ENCODE measurements around the gene PKD2L1.

PKD2L1 gene

GRCh38 chr10:100356067-100357017 is 26.3 kb upstream of the PKD2L1 start:
- no peak for DNase-seq (ENCODE audit: low spot score)

GRCh38 chr10:100355086-100355485 is 25.1 kb upstream of the PKD2L1 start:
- DNase-seq (ENCODE audit: low spot score) = no peak

GRCh38 chr10:100353770-100354485 is 23.9 kb upstream of the PKD2L1 start:
- DNase-seq (ENCODE audit: low spot score) = no peak

- DNase-seq (ENCODE audit: low spot score) = no peak
Observed at GRCh38 chr10:100350914-100351485, 21.0 kb upstream of the PKD2L1 start.

DNA sequence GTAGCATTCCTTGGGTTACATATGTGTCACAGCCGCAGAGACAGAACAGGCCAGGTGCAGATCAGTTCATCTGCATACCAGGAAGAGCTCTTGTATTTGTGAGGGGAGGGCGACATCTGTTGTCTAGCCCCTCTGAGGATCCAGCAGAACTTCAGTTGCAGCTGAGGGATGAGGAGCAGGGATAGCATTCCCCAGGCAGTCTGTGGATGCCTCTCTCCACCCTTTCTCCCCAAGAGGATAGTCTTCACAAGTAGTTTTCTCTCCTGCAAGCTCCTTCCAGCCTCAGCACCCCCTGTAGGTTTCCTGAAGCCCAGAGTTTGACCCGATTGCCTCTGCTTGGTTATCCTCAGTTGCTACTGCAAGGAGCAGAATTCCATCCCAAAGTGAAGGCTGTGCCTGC is 19.6 kb upstream of the PKD2L1 start:
- no peak for DNase-seq (ENCODE audit: low spot score)

DNA sequence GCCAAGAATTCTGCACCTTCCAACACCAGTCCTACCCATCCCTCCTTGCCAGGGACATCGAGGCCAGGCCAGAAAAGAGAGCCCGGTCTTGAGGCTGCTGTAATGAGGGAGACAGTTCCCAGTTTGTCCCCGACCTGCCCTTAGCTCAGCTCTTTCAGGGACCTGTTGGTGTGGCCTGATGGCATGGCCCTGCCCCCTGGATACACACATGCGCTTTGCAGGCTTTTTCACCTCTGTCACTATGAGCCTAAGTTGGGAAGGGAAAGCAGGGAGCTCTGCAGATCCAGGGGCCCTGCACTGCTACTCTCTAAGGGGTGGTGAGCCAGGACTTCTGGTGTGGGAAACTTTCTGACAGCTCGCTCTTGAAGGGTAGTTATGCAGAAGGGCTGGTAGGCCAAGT is 19.1 kb upstream of the PKD2L1 start:
- DNase-seq (ENCODE audit: low spot score) = no peak

DNA sequence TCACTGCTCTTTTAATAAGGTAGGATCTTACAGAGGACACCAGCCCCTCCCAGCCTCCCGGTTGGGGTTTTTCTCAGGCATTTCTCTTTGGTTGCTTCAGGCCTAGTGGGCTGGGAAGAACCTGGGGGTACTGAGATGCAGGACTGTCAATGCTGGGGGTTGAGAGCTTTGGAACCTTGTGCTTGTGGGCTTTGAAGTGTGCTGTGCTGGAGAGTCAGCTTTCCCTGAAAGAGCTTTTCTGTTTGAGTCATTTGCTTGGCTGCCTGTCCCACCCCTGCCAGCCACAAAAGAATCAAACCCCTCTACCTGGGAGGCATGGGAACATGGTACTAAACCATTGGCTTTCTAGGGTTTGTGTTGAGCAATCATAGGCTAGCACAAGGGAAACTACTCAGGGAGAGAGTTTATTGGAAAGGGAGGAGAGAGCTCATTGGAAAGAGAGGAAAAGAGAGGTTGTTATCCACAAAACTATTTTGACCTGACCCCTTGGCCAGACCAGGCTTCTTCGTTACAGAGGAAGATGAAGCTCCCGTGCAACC is 18.4 kb upstream of the PKD2L1 start:
- DNase-seq (ENCODE audit: low spot score) = no peak

GRCh38 chr10:100347568-100348195 is 17.7 kb upstream of the PKD2L1 start:
- peak; percentile 52 for DNase-seq (ENCODE audit: low spot score)

- peak; percentile 81 for DNase-seq (ENCODE audit: low spot score)
Observed at GRCh38 chr10:100346765-100347567, 16.9 kb upstream of the PKD2L1 start, which contains the start of gene SCD. SCD (plus strand) TSS chr10:100347233; CDS start chr10:100347505, 272 bp downstream.

DNA sequence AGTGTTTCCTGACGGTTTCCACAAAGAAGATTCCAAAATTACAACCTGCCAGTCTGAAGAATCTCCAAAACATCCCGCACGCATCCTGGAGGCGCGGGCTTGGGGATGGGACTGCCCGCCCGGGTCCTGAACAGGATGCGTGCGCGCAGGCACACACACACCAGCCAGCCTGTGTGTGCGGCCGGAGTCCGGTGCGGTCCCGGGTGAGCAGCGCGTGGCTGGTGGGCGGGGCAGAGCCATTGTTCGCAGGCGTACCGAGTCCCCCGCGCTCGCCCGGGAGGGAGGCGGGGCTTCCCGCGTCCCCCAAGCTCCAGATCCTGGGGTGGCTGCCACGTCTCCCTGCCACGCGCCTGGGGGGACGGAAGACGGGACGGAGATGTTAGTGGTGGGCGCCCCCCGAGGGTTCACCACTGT is 16.3 kb upstream of the PKD2L1 start:
- peak; percentile 75 for DNase-seq (ENCODE audit: low spot score)

DNA sequence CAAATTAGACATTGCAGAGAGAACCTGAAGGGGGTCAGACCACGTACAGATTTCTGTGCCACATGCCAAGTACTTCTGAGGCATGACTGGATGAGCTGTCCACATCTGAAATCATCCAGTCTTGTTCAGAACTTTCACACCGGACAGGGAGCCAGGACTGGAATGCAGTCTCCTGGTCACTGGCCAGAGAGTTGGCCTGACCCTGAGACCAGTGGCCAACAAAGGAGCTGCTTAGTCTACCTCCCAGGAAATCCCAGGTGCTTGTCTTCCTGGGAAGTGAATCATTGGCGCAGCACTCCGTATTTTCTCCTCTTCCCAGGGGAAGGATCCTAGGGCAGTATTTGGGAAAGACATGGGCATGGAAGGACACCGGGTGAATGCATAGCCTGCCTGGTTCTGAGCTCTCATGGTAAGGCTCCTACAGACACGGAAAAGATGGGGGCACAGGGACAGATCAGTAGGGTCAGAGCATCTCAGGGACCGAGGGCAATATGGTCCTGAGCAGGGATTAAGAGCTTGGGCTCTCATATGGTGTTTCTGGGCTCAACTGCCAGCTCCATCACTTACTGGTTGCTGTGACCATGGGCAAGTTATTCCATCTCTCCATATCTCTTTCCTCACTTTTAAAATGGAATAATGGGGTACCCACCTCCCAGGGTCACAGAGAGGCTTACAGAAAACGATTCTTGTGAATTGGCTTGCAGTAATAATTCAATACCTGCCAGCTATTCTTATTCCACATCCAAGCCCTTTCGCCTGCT is 15.7 kb upstream of the PKD2L1 start:
- peak; percentile 56 for DNase-seq (ENCODE audit: low spot score)

GRCh38 chr10:100344241-100344788 is 14.3 kb upstream of the PKD2L1 start:
- DNase-seq (ENCODE audit: low spot score) = no peak

- DNase-seq (ENCODE audit: low spot score) = no peak
Observed at GRCh38 chr10:100342627-100342972, 12.6 kb upstream of the PKD2L1 start.

DNA sequence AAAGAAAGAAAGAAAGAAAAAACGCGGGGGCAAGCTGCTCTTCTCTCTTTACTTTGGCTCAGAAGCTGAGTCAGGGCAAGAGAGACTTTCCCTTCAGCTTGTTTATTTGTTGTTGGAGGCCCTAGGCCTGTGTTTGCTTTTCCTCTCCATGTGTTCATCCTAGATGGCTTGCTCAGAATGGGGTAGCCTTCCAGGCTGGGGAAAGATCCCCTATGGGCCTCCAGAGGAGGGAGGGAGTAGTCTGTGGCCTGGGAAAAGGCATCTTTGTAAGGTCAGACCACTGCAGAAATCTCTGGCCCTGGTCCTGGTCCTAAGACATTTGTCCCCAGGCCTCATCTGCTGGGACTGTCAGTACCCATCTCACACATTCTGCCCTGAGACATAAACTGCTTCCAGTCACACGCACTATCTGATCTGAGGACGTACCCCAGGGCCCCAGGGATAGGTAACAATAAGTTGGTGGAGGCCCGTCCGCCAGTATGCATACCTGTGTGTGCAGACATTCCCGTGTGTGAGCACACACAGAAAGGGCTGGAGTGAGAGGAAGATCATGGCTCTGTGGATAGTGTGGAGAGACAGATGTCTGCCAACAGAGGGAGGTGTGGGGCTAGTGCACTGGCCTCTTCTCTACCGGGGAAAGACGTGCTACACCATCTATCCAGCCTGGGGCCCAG is 12.1 kb upstream of the PKD2L1 start:
- peak; percentile 86 for DNase-seq (ENCODE audit: low spot score)

DNA sequence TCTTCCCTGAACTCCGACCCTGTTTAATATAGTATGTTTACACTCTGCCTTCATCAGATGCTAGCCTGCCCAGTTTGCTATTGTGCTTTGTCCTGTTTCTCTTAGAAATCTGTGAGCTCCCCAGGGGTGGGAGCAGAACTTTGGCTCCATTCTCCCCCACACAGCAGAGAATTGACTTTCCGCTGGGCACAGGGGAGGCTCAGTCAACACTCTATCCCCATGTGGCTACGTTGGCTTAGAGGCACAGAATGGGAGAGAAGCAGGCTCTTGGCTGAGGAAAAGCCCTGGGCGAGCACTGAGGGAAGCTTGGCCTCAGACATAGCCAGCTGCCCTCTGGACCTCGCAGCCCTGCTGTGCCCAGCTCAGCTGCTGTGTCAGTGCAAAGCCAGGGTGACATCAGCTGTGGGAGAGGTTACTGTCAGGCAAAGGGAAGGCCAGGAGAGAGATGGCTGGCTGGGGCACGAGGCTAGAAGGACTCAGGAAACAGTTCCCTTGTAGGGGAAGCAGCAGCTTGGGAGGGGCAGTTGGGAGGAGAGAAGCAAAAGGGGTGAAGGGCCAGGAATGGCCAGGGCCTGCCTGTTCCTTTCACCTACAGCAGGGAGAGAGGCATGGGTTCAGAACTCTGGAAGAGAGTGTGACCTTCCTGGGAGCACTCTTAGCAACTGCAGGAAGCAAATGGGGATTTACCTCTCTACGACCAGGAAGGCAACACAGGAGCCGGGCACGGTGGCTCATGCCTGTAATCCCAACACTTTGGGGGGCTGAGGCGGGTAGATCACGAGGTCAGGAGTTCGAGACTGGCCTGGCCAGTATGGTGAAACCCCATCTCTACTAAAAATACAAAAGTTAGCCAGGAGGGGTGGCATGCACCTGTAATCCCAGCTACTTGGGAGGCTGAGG is 11.2 kb upstream of the PKD2L1 start:
- no peak for DNase-seq (ENCODE audit: low spot score)

DNA sequence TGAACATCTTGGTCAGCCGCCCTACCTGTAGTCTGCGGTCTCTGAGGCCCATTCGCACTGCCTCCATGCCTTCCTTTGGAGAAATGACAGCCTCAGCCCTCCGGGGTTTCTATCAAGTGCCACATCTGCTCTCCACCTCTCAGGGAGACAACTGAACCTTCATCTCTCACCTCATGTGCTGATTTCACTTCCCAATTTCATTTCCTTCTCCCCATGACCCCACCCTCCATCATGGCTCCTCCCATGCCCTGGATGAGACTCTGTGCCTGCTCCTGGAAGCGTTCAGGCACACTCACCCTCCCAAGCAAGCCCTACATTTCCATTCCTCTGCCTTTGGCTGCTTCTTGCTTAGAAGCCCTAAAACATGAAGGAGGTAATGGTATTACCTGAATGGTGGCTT is 9.2 kb upstream of the PKD2L1 start:
- no peak for DNase-seq (ENCODE audit: low spot score)

- peak; percentile 83 for DNase-seq (ENCODE audit: low spot score)
Observed at GRCh38 chr10:100338434-100339036, 8.5 kb upstream of the PKD2L1 start.

GRCh38 chr10:100334762-100335161 is 4.7 kb upstream of the PKD2L1 start:
- DNase-seq (ENCODE audit: low spot score) = no peak

Measured in AG20443 (cell line).